BE2C (cell line): ENCODE data around the gene ANKRD24.

Source experiments
- DNase-seq: peaks from one replicate; pipeline ENCODE4 v3.0.0-alpha.2; 2020
- H3K27me3 ChIP-seq: fragments of 250-450 bp; sonication (Bioruptor Pico); 2 replicates; pipeline ENCODE4 v1.5.1; 2020; ENCODE audit warnings: mild to moderate bottlenecking
- H3K36me3 ChIP-seq: fragments of 250-450 bp; sonication (Bioruptor Pico); 2 replicates; pipeline ENCODE4 v1.5.1; 2020; ENCODE audit warnings: mild to moderate bottlenecking
- H3K4me1 ChIP-seq: fragments of 250-450 bp; sonication (Bioruptor Pico); 2 replicates; pipeline ENCODE4 v1.5.1; 2020
- H3K4me3 ChIP-seq: 2 replicates; pipeline ENCODE4 v1.5.1; 2011; ENCODE audit warnings: low read depth, low read length
- H3K9me3 ChIP-seq: fragments of 250-450 bp; sonication (Bioruptor Pico); 2 replicates; pipeline ENCODE4 v1.5.1; 2020
- CTCF ChIP-seq: IDR thresholded peaks from 2 replicates; pipeline ENCODE4 v1.5.1; 2012; ENCODE audit warnings: mild to moderate bottlenecking, low read depth, low read length

ANKRD24 gene

GRCh38 chr19:4196587-4197148 is 14.2 kb downstream of the ANKRD24 start:
- Histone ChIP-seq H3K9me3 (no peaks in the 10 kb centered on the region), H3K27me3 (peaks cover 33% of the 10 kb centered on the region), H3K4me1 (no peaks in the 10 kb centered on the region), H3K36me3 (no peaks in the 10 kb centered on the region), H3K4me3 (no peak overlapping the region)
- no peak for DNase-seq
- no peak for TF ChIP-seq CTCF

- no peaks in the 10 kb centered on the region for H3K4me1 ChIP-seq
- TF ChIP-seq CTCF: no peak
- H3K4me3 ChIP-seq: no peak overlapping the region
- H3K27me3 ChIP-seq: peaks cover 33% of the 10 kb centered on the region
- no peaks in the 10 kb centered on the region for H3K36me3 ChIP-seq
- DNase-seq: no peak
- H3K9me3 ChIP-seq: no peaks in the 10 kb centered on the region
Observed at GRCh38 chr19:4197228-4197624, 14.7 kb downstream of the ANKRD24 start.

- peaks cover 33% of the 10 kb centered on the region for H3K27me3 ChIP-seq
- H3K36me3 ChIP-seq: no peaks in the 10 kb centered on the region
- H3K9me3 ChIP-seq: no peaks in the 10 kb centered on the region
- no peak for DNase-seq
- no peak overlapping the region for H3K4me3 ChIP-seq
- no peak for TF ChIP-seq CTCF
- no peaks in the 10 kb centered on the region for H3K4me1 ChIP-seq
Observed at GRCh38 chr19:4197625-4198466, 15.4 kb downstream of the ANKRD24 start.

- Histone ChIP-seq H3K4me3 (no peak overlapping the region), H3K4me1 (no peaks in the 10 kb centered on the region), H3K27me3 (peaks cover 33% of the 10 kb centered on the region), H3K9me3 (no peaks in the 10 kb centered on the region), H3K36me3 (no peaks in the 10 kb centered on the region)
- no peak for TF ChIP-seq CTCF
- no peak for DNase-seq
Observed at GRCh38 chr19:4198467-4199126, 16.1 kb downstream of the ANKRD24 start.

- Histone ChIP-seq H3K27me3 (peaks cover 26% of the 10 kb centered on the region), H3K36me3 (no peaks in the 10 kb centered on the region), H3K4me3 (no peak overlapping the region), H3K4me1 (no peaks in the 10 kb centered on the region), H3K9me3 (no peaks in the 10 kb centered on the region)
- no peak for TF ChIP-seq CTCF
- DNase-seq: no peak
Observed at GRCh38 chr19:4199699-4200293, 17.3 kb downstream of the ANKRD24 start.
